Breast epithelium (tissue), 4 donors: ENCODE data around the gene SDK1. TPM values are rescaled to one million over a fixed set of nuclear protein-coding genes. Genes with fewer than 3 reads are reported as not detected.

Experiments used
- DNase-seq, 2 donors: peaks; one replicate each; pipeline ENCODE4 v3.0.0-alpha.2; 2019; ENCODE audit warnings: low spot score in 2 of 2
- H3K27ac ChIP-seq, 2 donors: fragments of 200-600 bp; sonication (generic) in 1 of 2; one replicate each; pipeline ENCODE4 v1.5.1; 2016 to 2019; ENCODE audit warnings: mild to moderate bottlenecking in 1 of 2
- H3K27me3 ChIP-seq, 2 donors: fragments of 200-600 bp; sonication (generic) in 1 of 2; one replicate each; pipeline versions ENCODE4 v1.5.1 to v1.6.0; 2017 to 2019; ENCODE audit warnings: control low read depth in 1 of 2, mild to moderate bottlenecking in 1 of 2
- H3K36me3 ChIP-seq: fragments of 200-600 bp; one replicate; pipeline ENCODE4 v1.5.1; 2019
- H3K4me1 ChIP-seq, 2 donors: fragments of 200-600 bp; sonication (generic); one replicate each; pipeline ENCODE4 v1.5.1; 2016 to 2019; ENCODE audit warnings: control low read depth in 1 of 2
- H3K4me3 ChIP-seq, 3 donors: fragments of 200-600 bp; sonication (generic); 1 replicate in 2 of 3; 2 replicates in 1 of 3; pipeline ENCODE4 v1.5.1; 2016 to 2019; ENCODE audit warnings: mild to moderate bottlenecking in 3 of 3, moderate library complexity in 2 of 3
- H3K9me3 ChIP-seq, 2 donors: fragments of 200-600 bp; sonication (generic) in 1 of 2; one replicate each; pipeline ENCODE4 v1.5.1; 2016 to 2019; ENCODE audit warnings: control low read depth in 1 of 2
- POLR2A ChIP-seq: fragments of 450-650 bp; IDR thresholded peaks from one replicate; pipeline ENCODE4 v1.6.1; 2016; ENCODE audit warnings: antibody characterized with exemption, mild to moderate bottlenecking, moderate library complexity
- POLR2AphosphoS5 ChIP-seq, 3 donors: sonication (generic); formaldehyde crosslinking; IDR thresholded peaks; one replicate each; pipeline ENCODE4 v1.6.1; 2017; ENCODE audit warnings: antibody characterized with exemption in 3 of 3
- intact Hi-C: fragments of 100-400 bp; cut with DNase I; formaldehyde crosslinking; loops from one replicate; pipeline ENCODE4 v1.15.1; 2023; ENCODE audit warnings: low total_unique reads
- total RNA-seq, 3 donors: library from RNA; depleted of rRNA; stranded (reverse); fragments of >200 nt; gene quantifications; one replicate each; pipeline ENCODE4 v1.1.0, GENCODE V29; 2016
- TF ChIP-seq, protein P1 (sequence below), 3 donors: fragments of 450-650 bp; IDR thresholded peaks; one replicate each; pipeline ENCODE4 v1.5.1; 2016 to 2017; ENCODE audit warnings: antibody characterized with exemption in 3 of 3, mild to moderate bottlenecking in 3 of 3, moderate library complexity in 3 of 3

Gene SDK1
- total RNA-seq, 3 donors from 2014 or later, result 3.7 to 18.2 (median 6.6) TPM

DNA sequence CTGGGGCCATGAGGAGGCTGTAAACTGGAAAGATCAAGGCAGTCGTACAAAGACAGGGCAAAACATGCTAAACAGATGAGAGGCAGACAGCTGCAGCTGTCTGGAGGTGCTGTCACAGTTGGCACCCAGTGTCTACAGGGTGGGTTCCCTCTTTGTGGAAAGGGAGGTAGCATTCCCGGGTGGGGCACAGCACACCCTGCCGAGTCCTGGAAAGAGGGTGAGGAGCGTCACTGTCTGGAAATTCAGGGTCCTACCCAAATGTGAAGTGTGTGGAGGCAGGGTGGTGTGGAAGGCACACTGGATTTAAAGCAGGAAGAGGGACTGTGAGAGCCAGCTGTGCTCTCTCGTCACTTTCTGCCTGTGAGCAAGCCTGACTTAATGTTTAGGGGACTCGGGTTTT is 356.2 kb downstream of the SDK1 start:
- no peak overlapping the region for H3K4me3 ChIP-seq
- no peak overlapping the region for H3K27ac ChIP-seq
- H3K27me3 ChIP-seq, result no peaks in the 10 kb centered on the region
- no peak for TF ChIP-seq POLR2AphosphoS5 (IDR thresholded peaks at IDR 0.05)
- TF ChIP-seq POLR2A, result no peak
- TF ChIP-seq, protein P1, sequence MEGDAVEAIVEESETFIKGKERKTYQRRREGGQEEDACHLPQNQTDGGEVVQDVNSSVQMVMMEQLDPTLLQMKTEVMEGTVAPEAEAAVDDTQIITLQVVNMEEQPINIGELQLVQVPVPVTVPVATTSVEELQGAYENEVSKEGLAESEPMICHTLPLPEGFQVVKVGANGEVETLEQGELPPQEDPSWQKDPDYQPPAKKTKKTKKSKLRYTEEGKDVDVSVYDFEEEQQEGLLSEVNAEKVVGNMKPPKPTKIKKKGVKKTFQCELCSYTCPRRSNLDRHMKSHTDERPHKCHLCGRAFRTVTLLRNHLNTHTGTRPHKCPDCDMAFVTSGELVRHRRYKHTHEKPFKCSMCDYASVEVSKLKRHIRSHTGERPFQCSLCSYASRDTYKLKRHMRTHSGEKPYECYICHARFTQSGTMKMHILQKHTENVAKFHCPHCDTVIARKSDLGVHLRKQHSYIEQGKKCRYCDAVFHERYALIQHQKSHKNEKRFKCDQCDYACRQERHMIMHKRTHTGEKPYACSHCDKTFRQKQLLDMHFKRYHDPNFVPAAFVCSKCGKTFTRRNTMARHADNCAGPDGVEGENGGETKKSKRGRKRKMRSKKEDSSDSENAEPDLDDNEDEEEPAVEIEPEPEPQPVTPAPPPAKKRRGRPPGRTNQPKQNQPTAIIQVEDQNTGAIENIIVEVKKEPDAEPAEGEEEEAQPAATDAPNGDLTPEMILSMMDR (IDR thresholded peaks at IDR 0.05), result no peak
- intact Hi-C loops, result no loop called here
- H3K36me3 ChIP-seq, result no peaks in the 10 kb centered on the region
- no peaks in the 10 kb centered on the region for H3K9me3 ChIP-seq
- H3K4me1 ChIP-seq, result no peaks in the 10 kb centered on the region
- no peak for DNase-seq

DNA sequence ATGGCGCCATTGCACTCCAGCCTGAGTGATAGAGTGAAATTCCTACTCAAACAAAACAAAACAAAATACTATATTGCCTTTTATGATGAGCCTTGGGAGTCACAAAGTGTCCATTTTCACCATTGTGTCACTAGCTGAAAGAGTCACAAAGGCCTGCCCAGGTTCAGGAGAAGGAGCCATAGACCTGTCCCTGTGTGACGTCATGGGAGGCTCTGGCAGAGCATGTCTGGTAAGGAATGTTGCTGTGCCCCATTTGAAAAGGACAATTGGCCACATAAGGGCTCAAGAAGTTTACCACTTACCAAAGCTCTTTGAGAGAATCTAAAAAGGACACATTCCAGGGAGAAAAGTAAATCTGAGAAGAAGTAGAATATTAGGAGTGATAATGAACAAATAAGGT is 367.7 kb downstream of the SDK1 start:
- no peaks in the 10 kb centered on the region for H3K9me3 ChIP-seq

DNA sequence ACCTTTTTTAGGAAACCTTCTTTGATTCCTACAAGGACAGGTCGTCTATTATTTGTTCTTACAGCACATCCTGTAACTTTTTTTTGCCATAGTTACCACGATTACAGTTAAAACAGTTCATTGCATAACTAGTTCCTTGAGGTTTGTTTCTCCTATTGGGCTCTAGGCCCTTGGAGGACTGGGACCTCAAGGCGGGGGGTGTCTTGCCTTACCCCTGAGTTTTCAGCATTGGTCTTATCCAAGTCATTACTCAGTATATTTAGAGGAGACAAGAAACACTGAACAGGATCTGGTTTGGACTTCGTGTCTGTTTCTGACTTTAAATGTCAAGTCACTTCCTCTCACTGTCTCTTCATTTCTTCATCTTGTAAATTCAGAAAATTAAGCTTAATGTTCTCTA is 369.8 kb downstream of the SDK1 start:
- intact Hi-C loops, result no loop called here
- no peak overlapping the region for H3K4me3 ChIP-seq

More for the DNA sequence above, 367.7 kb downstream of the SDK1 start:
- no peak for DNase-seq
- intact Hi-C loops, result no loop called here
- Histone ChIP-seq H3K36me3 (no peaks in the 10 kb centered on the region), H3K27ac (no peak overlapping the region), H3K4me1 (no peaks in the 10 kb centered on the region), H3K4me3 (no peak overlapping the region), H3K27me3 (no peaks in the 10 kb centered on the region)
- no peak for TF ChIP-seq POLR2A
- TF ChIP-seq POLR2AphosphoS5 (IDR thresholded peaks at IDR 0.05), result no peak
- TF ChIP-seq, protein P1 (IDR thresholded peaks at IDR 0.05), result no peak

DNA sequence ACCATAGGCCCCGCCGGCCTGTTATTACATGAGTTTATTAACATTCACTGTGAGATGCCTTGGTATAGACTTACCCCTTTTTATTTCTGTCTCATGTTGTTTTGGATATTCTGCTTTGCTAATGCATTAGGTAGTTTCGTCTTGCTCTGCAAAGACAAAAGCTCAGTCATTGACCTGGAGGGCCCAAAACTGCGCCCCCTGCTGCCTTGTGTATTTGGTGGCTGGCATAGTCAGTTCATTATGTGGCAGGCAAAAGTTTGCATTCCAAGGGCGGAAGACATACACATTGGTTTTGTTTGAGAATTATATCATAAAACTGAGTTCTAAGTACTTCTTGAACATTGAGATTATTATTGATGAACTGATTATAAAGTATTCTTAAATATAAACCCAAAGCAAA is 372.5 kb downstream of the SDK1 start:
- DNase-seq, result no peak
- intact Hi-C loops, result no loop called here
- Histone ChIP-seq H3K27ac (no peak overlapping the region), H3K4me1 (no peaks in the 10 kb centered on the region), H3K27me3 (no peaks in the 10 kb centered on the region), H3K4me3 (no peak overlapping the region), H3K9me3 (no peaks in the 10 kb centered on the region), H3K36me3 (no peaks in the 10 kb centered on the region)
- TF ChIP-seq, protein P1 (IDR thresholded peaks at IDR 0.05), result no peak
- TF ChIP-seq POLR2AphosphoS5 (IDR thresholded peaks at IDR 0.05), result no peak
- TF ChIP-seq POLR2A, result no peak

More for the DNA sequence above, 369.8 kb downstream of the SDK1 start:
- H3K27me3 ChIP-seq, result no peaks in the 10 kb centered on the region
- TF ChIP-seq, protein P1 (IDR thresholded peaks at IDR 0.05), result no peak
- TF ChIP-seq POLR2AphosphoS5 (IDR thresholded peaks at IDR 0.05) (no peak), POLR2A (no peak)
- H3K36me3 ChIP-seq, result no peaks in the 10 kb centered on the region
- H3K27ac ChIP-seq, result no peak overlapping the region
- H3K9me3 ChIP-seq, result no peaks in the 10 kb centered on the region
- H3K4me1 ChIP-seq, result no peaks in the 10 kb centered on the region
- no peak for DNase-seq

DNA sequence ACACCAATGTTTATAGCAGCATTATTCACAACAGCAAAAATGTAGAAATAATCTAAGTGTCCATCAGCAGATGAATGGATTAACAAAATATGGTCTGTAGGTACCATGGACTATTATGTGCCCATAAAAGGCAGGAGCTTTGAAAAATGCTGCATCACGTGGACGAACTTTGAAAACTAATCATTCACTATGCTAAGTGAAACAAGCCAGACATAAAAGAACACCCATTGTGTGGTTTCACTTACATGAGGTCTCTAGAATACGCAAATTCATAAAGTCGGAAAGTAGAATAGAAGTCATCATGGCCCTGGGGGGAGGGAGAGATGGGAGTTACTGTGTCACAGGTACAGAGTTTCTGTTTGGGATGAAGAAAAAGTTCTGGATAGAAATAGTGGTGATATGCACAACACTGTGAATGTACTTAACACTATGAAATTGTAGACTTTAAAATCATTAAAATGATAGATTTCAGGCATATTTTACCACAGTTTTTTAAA is 377.3 kb downstream of the SDK1 start:
- TF ChIP-seq, protein P1 (IDR thresholded peaks at IDR 0.05), result no peak
- Histone ChIP-seq H3K27me3 (no peaks in the 10 kb centered on the region), H3K36me3 (no peaks in the 10 kb centered on the region), H3K9me3 (no peaks in the 10 kb centered on the region), H3K27ac (no peak overlapping the region), H3K4me3 (no peak overlapping the region), H3K4me1 (no peaks in the 10 kb centered on the region)
- DNase-seq, result no peak
- intact Hi-C loops, result no loop called here
